ENCODE data around the gene TTC29.

Gene TTC29, protein sequence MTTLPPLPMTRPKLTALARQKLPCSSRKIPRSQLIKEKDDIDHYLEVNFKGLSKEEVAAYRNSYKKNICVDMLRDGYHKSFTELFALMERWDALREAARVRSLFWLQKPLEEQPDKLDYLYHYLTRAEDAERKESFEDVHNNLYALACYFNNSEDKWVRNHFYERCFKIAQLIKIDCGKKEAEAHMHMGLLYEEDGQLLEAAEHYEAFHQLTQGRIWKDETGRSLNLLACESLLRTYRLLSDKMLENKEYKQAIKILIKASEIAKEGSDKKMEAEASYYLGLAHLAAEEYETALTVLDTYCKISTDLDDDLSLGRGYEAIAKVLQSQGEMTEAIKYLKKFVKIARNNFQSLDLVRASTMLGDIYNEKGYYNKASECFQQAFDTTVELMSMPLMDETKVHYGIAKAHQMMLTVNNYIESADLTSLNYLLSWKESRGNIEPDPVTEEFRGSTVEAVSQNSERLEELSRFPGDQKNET

DNA sequence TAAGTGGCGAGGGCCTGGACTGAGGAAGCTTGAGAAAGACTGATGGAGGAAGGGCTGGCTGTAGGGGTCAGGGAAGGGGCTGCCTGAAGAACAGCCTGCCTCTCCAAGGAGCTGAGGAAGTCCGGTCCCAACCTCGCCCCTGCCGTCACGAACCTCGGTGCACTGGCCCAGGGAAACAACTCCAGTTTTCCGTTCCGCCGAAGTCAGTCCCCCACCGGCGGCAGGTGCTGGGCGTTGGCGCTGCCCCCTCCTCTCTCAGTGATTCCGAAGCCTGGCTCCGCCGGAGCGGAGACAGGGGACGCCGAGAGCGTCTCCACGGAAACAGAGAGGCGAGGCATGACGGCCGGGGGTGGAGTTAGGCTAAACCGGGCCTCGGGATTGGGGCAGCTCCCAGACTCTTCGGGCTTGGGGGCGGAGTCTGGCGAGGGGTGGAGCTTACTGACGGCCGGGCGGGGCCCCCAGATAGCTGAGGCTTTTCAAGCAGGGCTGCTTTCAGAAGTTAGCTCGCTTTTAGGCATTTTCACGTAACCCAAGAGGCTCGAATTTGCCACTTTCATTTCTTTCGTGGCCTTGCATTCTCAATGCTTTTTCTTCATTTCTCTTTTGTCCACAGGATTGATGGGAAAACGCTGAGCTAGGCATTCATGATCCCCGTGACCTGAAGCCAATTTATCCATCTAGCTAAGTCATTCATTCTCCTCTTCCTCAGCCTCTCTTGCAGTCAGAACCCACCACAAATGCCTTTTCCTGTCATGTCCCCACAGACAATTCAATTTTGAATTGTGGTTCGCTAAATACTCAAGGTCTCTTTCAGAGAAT, at the start of gene TTC29:
TTC29 (minus strand) TSS at position 309 of the 819 bp plus-strand sequence. CDS start 5,969 bp downstream, outside the sequence.
- TF ChIP-seq, protein P1, sequence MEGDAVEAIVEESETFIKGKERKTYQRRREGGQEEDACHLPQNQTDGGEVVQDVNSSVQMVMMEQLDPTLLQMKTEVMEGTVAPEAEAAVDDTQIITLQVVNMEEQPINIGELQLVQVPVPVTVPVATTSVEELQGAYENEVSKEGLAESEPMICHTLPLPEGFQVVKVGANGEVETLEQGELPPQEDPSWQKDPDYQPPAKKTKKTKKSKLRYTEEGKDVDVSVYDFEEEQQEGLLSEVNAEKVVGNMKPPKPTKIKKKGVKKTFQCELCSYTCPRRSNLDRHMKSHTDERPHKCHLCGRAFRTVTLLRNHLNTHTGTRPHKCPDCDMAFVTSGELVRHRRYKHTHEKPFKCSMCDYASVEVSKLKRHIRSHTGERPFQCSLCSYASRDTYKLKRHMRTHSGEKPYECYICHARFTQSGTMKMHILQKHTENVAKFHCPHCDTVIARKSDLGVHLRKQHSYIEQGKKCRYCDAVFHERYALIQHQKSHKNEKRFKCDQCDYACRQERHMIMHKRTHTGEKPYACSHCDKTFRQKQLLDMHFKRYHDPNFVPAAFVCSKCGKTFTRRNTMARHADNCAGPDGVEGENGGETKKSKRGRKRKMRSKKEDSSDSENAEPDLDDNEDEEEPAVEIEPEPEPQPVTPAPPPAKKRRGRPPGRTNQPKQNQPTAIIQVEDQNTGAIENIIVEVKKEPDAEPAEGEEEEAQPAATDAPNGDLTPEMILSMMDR (IDR thresholded peaks at IDR 0.05; ENCODE audit: control insufficient read depth, extremely low read depth, insufficient read depth), result no peak
- H3K4me3 ChIP-seq (ENCODE audit: low read depth, low read length), result peak within 1 kb of the TSS; percentile 40
- DNase-seq (ENCODE audit: low read depth), result peak; percentile 27

- TF ChIP-seq, protein P1 (IDR thresholded peaks at IDR 0.05; ENCODE audit: control insufficient read depth, extremely low read depth, insufficient read depth), result no peak
- H3K4me3 ChIP-seq (ENCODE audit: low read depth, low read length), result no peak overlapping the region
- DNase-seq (ENCODE audit: low read depth), result no peak
Observed at GRCh38 chr4:146981651-146982050, 36.0 kb upstream of the TTC29 start.

- TF ChIP-seq, protein P1 (IDR thresholded peaks at IDR 0.05; ENCODE audit: control insufficient read depth, extremely low read depth, insufficient read depth), result no peak
- DNase-seq (ENCODE audit: low read depth), result no peak
- no peak overlapping the region for H3K4me3 ChIP-seq (ENCODE audit: low read depth, low read length)
Observed at GRCh38 chr4:146978641-146979040, 33.0 kb upstream of the TTC29 start.

DNA sequence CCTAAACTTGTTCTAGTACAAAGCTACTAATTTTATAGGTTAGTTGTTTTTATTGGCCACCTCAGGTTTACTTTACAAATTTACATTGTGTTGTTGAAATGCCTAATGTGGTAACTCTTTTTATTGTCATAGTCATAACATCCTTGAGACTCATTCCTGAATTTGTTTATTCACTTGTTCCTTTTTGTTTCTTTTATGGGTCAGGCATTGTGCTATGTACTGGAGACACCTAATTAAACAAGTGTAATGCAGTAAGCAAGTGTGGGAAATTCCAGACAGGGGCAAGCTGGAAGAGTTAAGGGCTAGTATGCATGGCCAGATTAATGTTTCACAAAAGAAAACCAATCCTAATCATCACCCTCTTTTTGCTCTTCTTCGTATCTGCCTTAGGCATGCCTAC, 30.5 kb upstream of the TTC29 start:
- TF ChIP-seq, protein P1 (IDR thresholded peaks at IDR 0.05; ENCODE audit: control insufficient read depth, extremely low read depth, insufficient read depth), result no peak
- no peak overlapping the region for H3K4me3 ChIP-seq (ENCODE audit: low read depth, low read length)
- peak; percentile 97 for DNase-seq (ENCODE audit: low read depth)

- TF ChIP-seq, protein P1 (IDR thresholded peaks at IDR 0.05; ENCODE audit: control insufficient read depth, extremely low read depth, insufficient read depth), result no peak
- H3K4me3 ChIP-seq (ENCODE audit: low read depth, low read length), result no peak overlapping the region
- DNase-seq (ENCODE audit: low read depth), result peak; percentile 92
Observed at GRCh38 chr4:146975527-146975926, 29.9 kb upstream of the TTC29 start.

- no peak for DNase-seq (ENCODE audit: low read depth)
Observed at GRCh38 chr4:146975036-146975435, 29.4 kb upstream of the TTC29 start.

More at GRCh38 chr4:146975036-146975435, 29.4 kb upstream of the TTC29 start:
- TF ChIP-seq, protein P1 (IDR thresholded peaks at IDR 0.05; ENCODE audit: control insufficient read depth, extremely low read depth, insufficient read depth), result no peak
- no peak overlapping the region for H3K4me3 ChIP-seq (ENCODE audit: low read depth, low read length)
